HEK293 (cell line): ENCODE data around the gene GDAP1L1.

Experiments used
- BCL11A ChIP-seq: fragments of 450-650 bp; formaldehyde crosslinking; IDR thresholded peaks from 2 replicates; pipeline ENCODE4 v1.5.1; 2016; ENCODE audit warnings: low read depth, missing biosample characterization, missing genetic modification characterization
- EGR2 ChIP-seq: fragments of 450-650 bp; formaldehyde crosslinking; IDR thresholded peaks from 2 replicates; pipeline ENCODE4 v1.5.1; 2016; ENCODE audit warnings: low read depth, missing biosample characterization, missing genetic modification characterization
- GFI1B ChIP-seq: fragments of 450-650 bp; formaldehyde crosslinking; IDR thresholded peaks from 2 replicates; pipeline ENCODE4 v1.5.1; 2016; ENCODE audit warnings: missing biosample characterization, missing genetic modification characterization
- PRDM10 ChIP-seq: fragments of 450-650 bp; formaldehyde crosslinking; IDR thresholded peaks from 2 replicates; pipeline ENCODE4 v1.5.1; 2016; ENCODE audit warnings: missing biosample characterization, missing genetic modification characterization
- ZBTB10 ChIP-seq: fragments of 450-650 bp; formaldehyde crosslinking; IDR thresholded peaks from 2 replicates; pipeline ENCODE4 v1.5.1; 2016; ENCODE audit warnings: missing biosample characterization, missing genetic modification characterization
- ZBTB17 ChIP-seq: fragments of 450-650 bp; formaldehyde crosslinking; IDR thresholded peaks from 2 replicates; pipeline ENCODE4 v1.5.1; 2016; ENCODE audit warnings: missing biosample characterization, missing genetic modification characterization
- ZBTB20 ChIP-seq: fragments of 450-650 bp; formaldehyde crosslinking; IDR thresholded peaks from 2 replicates; pipeline ENCODE4 v1.5.1; 2016; ENCODE audit warnings: missing biosample characterization, missing genetic modification characterization
- ZBTB48 ChIP-seq: fragments of 450-650 bp; formaldehyde crosslinking; IDR thresholded peaks from 2 replicates; pipeline ENCODE4 v1.5.1; 2016; ENCODE audit warnings: missing biosample characterization, missing genetic modification characterization
- ZBTB49 ChIP-seq: fragments of 450-650 bp; formaldehyde crosslinking; IDR thresholded peaks from 2 replicates; pipeline ENCODE4 v1.5.1; 2016; ENCODE audit warnings: missing biosample characterization, missing genetic modification characterization, low read depth
- ZBTB7A ChIP-seq: fragments of 450-650 bp; formaldehyde crosslinking; IDR thresholded peaks from 2 replicates; pipeline ENCODE4 v1.5.1; 2016; ENCODE audit warnings: low read depth, missing biosample characterization, missing genetic modification characterization
- ZNF19 ChIP-seq: fragments of 450-650 bp; formaldehyde crosslinking; IDR thresholded peaks from 2 replicates; pipeline ENCODE4; 2016; ENCODE audit warnings: missing biosample characterization, missing genetic modification characterization, low read depth
- ZNF202 ChIP-seq: fragments of 450-650 bp; formaldehyde crosslinking; IDR thresholded peaks from 2 replicates; pipeline ENCODE4 v1.5.1; 2016; ENCODE audit warnings: missing biosample characterization, missing genetic modification characterization, borderline replicate concordance
- ZNF214 ChIP-seq: fragments of 450-650 bp; formaldehyde crosslinking; IDR thresholded peaks from 2 replicates; pipeline ENCODE4 v1.5.1; 2017; ENCODE audit warnings: missing biosample characterization, mild to moderate bottlenecking, missing genetic modification characterization, borderline replicate concordance
- ZNF239 ChIP-seq: fragments of 450-650 bp; formaldehyde crosslinking; IDR thresholded peaks from 2 replicates; pipeline ENCODE4 v1.5.1; 2016; ENCODE audit warnings: missing biosample characterization, missing genetic modification characterization
- ZNF248 ChIP-seq: fragments of 450-650 bp; formaldehyde crosslinking; IDR thresholded peaks from 2 replicates; pipeline ENCODE4 v1.5.1; 2017; ENCODE audit warnings: missing biosample characterization, missing genetic modification characterization
- ZNF280D ChIP-seq: fragments of 450-650 bp; formaldehyde crosslinking; IDR thresholded peaks from 2 replicates; pipeline ENCODE4 v1.5.1; 2016; ENCODE audit warnings: missing biosample characterization, missing genetic modification characterization
- ZNF341 ChIP-seq: fragments of 450-650 bp; formaldehyde crosslinking; IDR thresholded peaks from 2 replicates; pipeline ENCODE4; 2016; ENCODE audit warnings: low read depth, missing biosample characterization, missing genetic modification characterization
- ZNF37A ChIP-seq: fragments of 450-650 bp; IDR thresholded peaks from 2 replicates; pipeline ENCODE4 v1.5.1; 2018; ENCODE audit warnings: missing biosample characterization, missing genetic modification characterization
- ZNF423 ChIP-seq: fragments of 450-650 bp; formaldehyde crosslinking; IDR thresholded peaks from 2 replicates; pipeline ENCODE4 v1.5.1; 2016; ENCODE audit warnings: missing biosample characterization, missing genetic modification characterization
- ZNF514 ChIP-seq: fragments of 450-650 bp; formaldehyde crosslinking; IDR thresholded peaks from 2 replicates; pipeline ENCODE4 v1.5.1; 2016; ENCODE audit warnings: missing biosample characterization, missing genetic modification characterization
- ZNF596 ChIP-seq: fragments of 450-650 bp; IDR thresholded peaks from 2 replicates; pipeline ENCODE4 v1.5.0; 2018; ENCODE audit warnings: missing biosample characterization, mild to moderate bottlenecking, missing genetic modification characterization, moderate library complexity
- ZNF624 ChIP-seq: fragments of 450-650 bp; formaldehyde crosslinking; IDR thresholded peaks from 2 replicates; pipeline ENCODE4 v1.5.1; 2017; ENCODE audit warnings: missing biosample characterization, missing genetic modification characterization
- ZNF704 ChIP-seq: fragments of 450-650 bp; formaldehyde crosslinking; IDR thresholded peaks from 2 replicates; pipeline ENCODE4 v1.5.1; 2016; ENCODE audit warnings: missing biosample characterization, missing genetic modification characterization
- ZNF776 ChIP-seq: fragments of 450-650 bp; formaldehyde crosslinking; IDR thresholded peaks from 2 replicates; pipeline ENCODE4 v1.5.0; 2017; ENCODE audit warnings: missing biosample characterization, missing genetic modification characterization, borderline replicate concordance
- ZNF830 ChIP-seq: fragments of 450-650 bp; IDR thresholded peaks from 2 replicates; pipeline ENCODE4 v1.5.0; 2018; ENCODE audit warnings: missing biosample characterization, missing genetic modification characterization, low read depth, mild to moderate bottlenecking, moderate library complexity
- ZSCAN23 ChIP-seq: fragments of 450-650 bp; formaldehyde crosslinking; IDR thresholded peaks from 2 replicates; pipeline ENCODE4 v1.5.1; 2016; ENCODE audit warnings: missing biosample characterization, missing genetic modification characterization

GDAP1L1 gene

GRCh38 chr20:44210406-44211176 is 36.5 kb upstream of the GDAP1L1 start, which contains the start of gene OSER1 (continued):
- no peak for TF ChIP-seq ZNF704 (tag by site-specific recombination)
- TF ChIP-seq ZSCAN23 (tag by site-specific recombination) = no peak
- 0 out of 2 replicates have a peak, but pooled peaks have one; percentile 56 for TF ChIP-seq ZBTB48 (tag by site-specific recombination)
- no peak for TF ChIP-seq ZNF624
- no peak for TF ChIP-seq ZNF280D (tag by site-specific recombination)
- no peak for TF ChIP-seq ZBTB49 (tag by site-specific recombination)
- TF ChIP-seq ZNF248 (tag by site-specific recombination) = no peak
- peak; percentile 54; the same call in 1 of the 2 replicates for TF ChIP-seq ZNF341 (tag by site-specific recombination)
- TF ChIP-seq EGR2 (tag by site-specific recombination) = peak; percentile 89
- no peak for TF ChIP-seq ZNF423 (tag by site-specific recombination)
- no peak for TF ChIP-seq ZNF514 (tag by site-specific recombination)
- TF ChIP-seq ZNF37A (tag by site-specific recombination) = no peak
- TF ChIP-seq ZBTB20 = peak; percentile 64; the same call in 1 of the 2 replicates
- peak; percentile 59 for TF ChIP-seq PRDM10 (tag by site-specific recombination)
- no peak for TF ChIP-seq ZNF214 (tag by site-specific recombination)
- peak; percentile 58; the same call in 1 of the 2 replicates for TF ChIP-seq ZBTB7A (tag by site-specific recombination)
- no peak for TF ChIP-seq ZNF830 (tag by site-specific recombination)
- peak; percentile 69; the same call in 1 of the 2 replicates for TF ChIP-seq ZNF239 (tag by site-specific recombination)
- peak; percentile 88 for TF ChIP-seq ZBTB17 (tag by site-specific recombination)
- peak; percentile 91 for TF ChIP-seq GFI1B (tag by site-specific recombination)
- no peak for TF ChIP-seq ZNF596 (tag by site-specific recombination)
- TF ChIP-seq ZNF202 (tag by site-specific recombination) = no peak
- no peak for TF ChIP-seq ZNF19
- peak; percentile 46; the same call in 1 of the 2 replicates for TF ChIP-seq ZBTB10 (tag by site-specific recombination)
- TF ChIP-seq BCL11A (tag by site-specific recombination) = no peak; the same call in 1 of the 2 replicates
- TF ChIP-seq ZNF776 (tag by site-specific recombination) = no peak
